ENCODE measurements around the gene WDR73. TPM values are rescaled to one million over a fixed set of nuclear protein-coding genes. Genes with fewer than 3 reads are reported as not detected.
A peak's percentile ranks its signal among the peaks of the same experiment; 100 is the strongest.

Gene WDR73
- total RNA-seq, 6 experiments from 2014 or later: 19.9 to 23.7 (median 21.4) TPM

DNA sequence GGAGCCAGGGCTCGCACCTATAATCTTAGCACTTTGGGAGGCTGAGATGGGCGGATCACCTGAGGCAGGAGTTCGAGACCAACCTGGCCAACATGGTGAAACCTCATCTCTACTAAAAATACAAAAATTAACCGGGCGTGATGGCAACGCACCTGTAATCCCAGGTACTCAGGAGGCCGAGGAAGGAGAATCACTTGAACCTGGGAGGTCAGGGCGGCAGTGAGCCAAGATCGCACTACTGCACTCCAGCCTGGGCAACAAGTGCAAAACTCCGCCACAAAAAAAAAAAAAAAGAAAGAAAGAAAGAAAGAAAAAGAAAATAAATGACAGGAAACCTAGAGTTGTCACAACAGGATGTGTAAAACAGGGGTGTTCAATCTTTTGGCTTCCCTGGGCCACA, 6.9 kb upstream of the WDR73 start:
- Mint-ChIP-seq H3K27me3 (ENCODE audit: insufficient read depth) (no peaks in the 10 kb centered on the region; the same call in 1 of the 2 replicates), H3K36me3 (ENCODE audit: low read depth) (peaks cover 7% of the 10 kb centered on the region; the same call in 1 of the 2 replicates), H3K27ac (no peak overlapping the region), H3K4me3 (no peak overlapping the region), H3K4me1 (ENCODE audit: low read depth) (peaks cover 22% of the 10 kb centered on the region), H3K9me3 (no peaks in the 10 kb centered on the region)
- TF ChIP-seq, protein P1, sequence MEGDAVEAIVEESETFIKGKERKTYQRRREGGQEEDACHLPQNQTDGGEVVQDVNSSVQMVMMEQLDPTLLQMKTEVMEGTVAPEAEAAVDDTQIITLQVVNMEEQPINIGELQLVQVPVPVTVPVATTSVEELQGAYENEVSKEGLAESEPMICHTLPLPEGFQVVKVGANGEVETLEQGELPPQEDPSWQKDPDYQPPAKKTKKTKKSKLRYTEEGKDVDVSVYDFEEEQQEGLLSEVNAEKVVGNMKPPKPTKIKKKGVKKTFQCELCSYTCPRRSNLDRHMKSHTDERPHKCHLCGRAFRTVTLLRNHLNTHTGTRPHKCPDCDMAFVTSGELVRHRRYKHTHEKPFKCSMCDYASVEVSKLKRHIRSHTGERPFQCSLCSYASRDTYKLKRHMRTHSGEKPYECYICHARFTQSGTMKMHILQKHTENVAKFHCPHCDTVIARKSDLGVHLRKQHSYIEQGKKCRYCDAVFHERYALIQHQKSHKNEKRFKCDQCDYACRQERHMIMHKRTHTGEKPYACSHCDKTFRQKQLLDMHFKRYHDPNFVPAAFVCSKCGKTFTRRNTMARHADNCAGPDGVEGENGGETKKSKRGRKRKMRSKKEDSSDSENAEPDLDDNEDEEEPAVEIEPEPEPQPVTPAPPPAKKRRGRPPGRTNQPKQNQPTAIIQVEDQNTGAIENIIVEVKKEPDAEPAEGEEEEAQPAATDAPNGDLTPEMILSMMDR (IDR thresholded peaks at IDR 0.05): no peak
- DNase-seq: no peak

DNA sequence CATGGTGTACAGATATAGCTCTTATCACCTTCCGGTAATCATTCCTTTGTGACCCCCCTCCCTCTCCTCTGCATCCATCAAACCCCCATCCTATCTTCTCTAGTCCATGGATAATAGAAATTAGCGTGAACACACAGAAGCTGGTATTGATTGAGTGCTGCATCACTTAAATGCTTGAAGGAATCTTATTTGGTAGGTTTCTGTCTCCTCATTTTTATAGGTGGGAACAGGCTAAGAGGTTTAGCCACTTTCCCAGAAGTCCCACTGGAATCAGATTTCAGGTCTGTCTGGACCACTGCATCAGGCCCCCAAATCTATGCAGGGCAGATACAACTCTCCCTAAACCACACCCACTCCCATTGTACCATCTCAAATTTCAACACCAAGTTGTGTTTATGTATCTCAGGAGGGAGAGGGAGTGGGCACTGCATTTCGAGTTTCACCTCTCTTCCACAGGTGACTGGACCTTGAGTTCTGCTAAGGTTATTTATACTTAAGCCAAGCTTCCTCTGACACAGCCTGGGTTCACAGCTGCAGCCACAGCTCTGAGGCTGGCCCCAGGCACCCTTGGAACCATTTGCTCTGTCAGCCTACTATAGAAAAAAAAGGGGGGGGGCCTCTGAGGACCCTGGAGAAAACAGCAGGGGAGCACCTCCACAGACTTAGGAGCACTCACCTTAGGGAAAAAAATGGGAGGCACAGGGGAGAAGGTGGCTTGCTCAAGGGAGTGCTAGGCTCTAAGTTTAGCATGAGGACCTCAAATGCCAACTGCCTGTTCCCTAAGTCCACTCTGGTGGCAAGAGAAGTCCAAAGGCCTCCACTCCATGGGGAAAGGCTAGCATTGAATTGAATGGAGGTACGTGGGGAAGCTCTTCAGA, 6.1 kb upstream of the WDR73 start:
- H3K4me3 Mint-ChIP-seq: no peak overlapping the region
- peaks cover 5% of the 10 kb centered on the region; the same call in 1 of the 2 replicates for H3K36me3 Mint-ChIP-seq (ENCODE audit: low read depth)
- H3K27ac Mint-ChIP-seq: no peak overlapping the region; the same call in 1 of the 2 replicates
- H3K4me1 Mint-ChIP-seq (ENCODE audit: low read depth): peaks cover 30% of the 10 kb centered on the region
- H3K27me3 Mint-ChIP-seq (ENCODE audit: insufficient read depth): no peaks in the 10 kb centered on the region; the same call in 1 of the 2 replicates
- no peaks in the 10 kb centered on the region for H3K9me3 Mint-ChIP-seq
- TF ChIP-seq, protein P1 (IDR thresholded peaks at IDR 0.05): no peak
- DNase-seq: no peak

DNA sequence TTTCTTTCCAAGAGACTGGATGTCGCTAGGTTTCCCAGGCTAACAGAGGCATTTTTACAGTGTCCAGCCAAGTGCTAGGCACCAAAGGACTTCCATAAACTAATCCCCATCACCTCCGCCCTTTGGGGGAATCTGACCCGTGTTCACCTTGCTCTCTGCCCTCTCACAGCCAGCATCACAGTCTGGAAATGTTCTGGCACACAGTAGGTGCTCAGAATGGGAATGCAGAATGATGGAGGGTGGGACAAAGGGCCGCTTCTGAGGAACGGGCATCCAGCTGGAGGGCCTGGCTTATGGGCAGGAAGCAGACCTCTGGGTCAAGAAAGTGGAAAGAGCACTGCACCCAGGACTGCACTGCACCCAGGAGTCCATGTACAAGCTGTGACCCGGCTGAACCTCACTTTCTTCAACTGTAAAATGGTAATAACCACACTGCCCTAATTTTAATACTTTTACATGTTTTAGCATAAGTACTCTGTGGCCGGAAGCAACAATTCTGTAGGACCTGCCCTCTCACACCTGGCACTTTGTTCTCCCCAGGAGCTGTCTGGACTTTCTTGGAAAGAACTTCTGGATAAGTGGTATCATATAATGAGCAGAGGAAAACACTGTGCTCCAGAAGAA, 4.8 kb upstream of the WDR73 start:
- peak overlapping the region; percentile 70 for H3K4me3 Mint-ChIP-seq
- H3K27ac Mint-ChIP-seq: peak overlapping the region; percentile 76
- 0 out of 2 replicates have a peak, but pooled peaks cover under 1% of the 10 kb centered on the region for H3K36me3 Mint-ChIP-seq (ENCODE audit: low read depth)
- H3K9me3 Mint-ChIP-seq: no peaks in the 10 kb centered on the region
- no peak for DNase-seq
- H3K4me1 Mint-ChIP-seq (ENCODE audit: low read depth): peaks cover 35% of the 10 kb centered on the region
- TF ChIP-seq, protein P1 (IDR thresholded peaks at IDR 0.05): no peak
- H3K27me3 Mint-ChIP-seq (ENCODE audit: insufficient read depth): no peaks in the 10 kb centered on the region; the same call in 1 of the 2 replicates

DNA sequence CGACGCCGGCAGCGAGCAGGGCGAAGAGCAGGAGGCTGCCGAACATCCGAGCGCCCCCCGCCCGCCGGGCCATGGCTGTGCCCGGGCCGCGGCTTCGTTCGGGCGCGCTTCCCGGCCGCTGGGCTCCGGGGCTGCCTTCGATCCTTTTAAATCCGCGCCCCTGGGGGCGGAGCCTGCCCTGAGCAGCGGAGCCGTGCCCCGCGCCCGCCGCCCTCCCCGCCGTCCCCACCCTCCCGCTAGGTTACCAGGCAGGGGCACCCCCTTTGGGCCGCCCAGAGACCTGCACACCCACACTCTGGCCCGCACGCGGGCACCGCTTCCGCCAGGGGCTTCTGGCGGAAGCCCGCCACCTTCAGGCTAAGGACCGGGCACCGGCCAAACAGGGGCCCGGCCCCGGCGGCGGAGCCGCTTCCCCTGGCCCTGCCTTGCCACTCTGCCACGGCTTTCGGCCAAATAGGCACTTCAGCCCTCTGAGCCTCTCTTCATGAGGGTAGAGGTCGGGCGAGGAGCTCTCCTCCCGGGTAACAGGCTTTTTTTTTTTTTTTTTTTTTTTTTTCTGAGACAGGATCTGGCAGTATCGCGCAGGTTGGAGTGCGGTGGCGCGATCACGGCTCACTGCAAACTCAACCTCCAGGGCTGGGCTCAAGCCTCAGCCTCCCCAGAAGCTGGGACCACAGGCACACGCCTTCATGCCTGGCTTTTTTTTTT, 4.2 kb upstream of the WDR73 start, which contains the start of gene NMB:
Gene NMB, minus strand, starts transcription at position 120 of the 708 bp plus-strand sequence. Its CDS starts 47 bp downstream, at position 73.
- H3K36me3 Mint-ChIP-seq (ENCODE audit: low read depth): peaks cover 5% of the 10 kb centered on the region; the same call in 1 of the 2 replicates
- TF ChIP-seq, protein P1 (IDR thresholded peaks at IDR 0.05): peak; percentile 83
- peak within 1 kb of the TSS; percentile 74 for H3K4me3 Mint-ChIP-seq
- H3K4me1 Mint-ChIP-seq (ENCODE audit: low read depth): peaks cover 41% of the 10 kb centered on the region
- DNase-seq: peak; percentile 59
- no peaks in the 10 kb centered on the region for H3K9me3 Mint-ChIP-seq
- H3K27ac Mint-ChIP-seq: peak within 1 kb of the TSS; percentile 76
- H3K27me3 Mint-ChIP-seq (ENCODE audit: insufficient read depth): no peaks in the 10 kb centered on the region; the same call in 1 of the 2 replicates

DNA sequence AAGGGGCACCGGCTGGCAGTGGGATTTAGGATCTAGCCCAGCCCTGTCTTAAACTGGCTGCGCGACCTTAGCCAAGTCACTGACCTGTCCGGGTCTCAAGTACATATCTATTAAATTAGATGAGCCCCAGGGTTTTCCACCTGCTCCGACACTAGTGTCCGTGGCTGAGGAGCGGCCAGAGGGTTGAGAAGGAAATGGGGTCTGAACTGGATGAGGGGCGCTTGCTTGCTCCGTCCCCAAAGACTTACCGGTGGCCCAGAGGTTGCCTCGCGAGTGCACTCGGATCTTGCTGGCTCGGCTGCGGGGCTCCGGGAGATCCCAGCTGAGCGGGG, 3.6 kb upstream of the WDR73 start:
- Mint-ChIP-seq H3K4me1 (ENCODE audit: low read depth) (peaks cover 41% of the 10 kb centered on the region), H3K36me3 (ENCODE audit: low read depth) (peaks cover 5% of the 10 kb centered on the region; the same call in 1 of the 2 replicates), H3K27me3 (ENCODE audit: insufficient read depth) (no peaks in the 10 kb centered on the region; the same call in 1 of the 2 replicates), H3K27ac (no peak overlapping the region), H3K9me3 (no peaks in the 10 kb centered on the region), H3K4me3 (peak overlapping the region; percentile 74)
- no peak for DNase-seq
- TF ChIP-seq, protein P1 (IDR thresholded peaks at IDR 0.05): no peak

All from HFFc6 (cell line).